NCI-H146 treated with DMSO at 0.1 percent for 48 hours (cell line): ENCODE measurements around the gene PPARD.
"Not testable (repeated sequence)": the region's sequence is repeated elsewhere in the genome, so short reads cannot be mapped to it uniquely, and the experiment has no call there.

Experiments
- DNase-seq: peaks from one replicate; lab custom pipeline; 2025; ENCODE audit not compliant: unreplicated experiment; lab: John Stamatoyannopoulos, UW

PPARD gene

GRCh38 chr6:35312076-35312800 is 30.1 kb upstream of the PPARD start:
- DNase-seq: no peak

- DNase-seq: no peak
Measured at GRCh38 chr6:35312807-35313206, 29.6 kb upstream of the PPARD start.

- DNase-seq: no peak
Measured at GRCh38 chr6:35317483-35318195, 24.7 kb upstream of the PPARD start.

- DNase-seq: peak; percentile 77
Measured at GRCh38 chr6:35318196-35319171, 23.9 kb upstream of the PPARD start.

- no peak for DNase-seq
Measured at GRCh38 chr6:35319346-35320030, 22.9 kb upstream of the PPARD start.

- DNase-seq: no peak
Measured at GRCh38 chr6:35320031-35320410, 22.3 kb upstream of the PPARD start.

- no peak for DNase-seq
Measured at GRCh38 chr6:35321091-35321490, 21.3 kb upstream of the PPARD start.

GRCh38 chr6:35327349-35328027 is 14.9 kb upstream of the PPARD start:
- peak; percentile 19 for DNase-seq

GRCh38 chr6:35328108-35328723 is 14.1 kb upstream of the PPARD start:
- no peak for DNase-seq

- not testable (repeated sequence) for DNase-seq
Measured at GRCh38 chr6:35328965-35329364, 13.4 kb upstream of the PPARD start.

GRCh38 chr6:35330541-35331119 is 11.7 kb upstream of the PPARD start:
- DNase-seq: no peak

GRCh38 chr6:35332074-35332887 is 10.1 kb upstream of the PPARD start:
- DNase-seq: not testable (repeated sequence)

- no peak for DNase-seq
Measured at GRCh38 chr6:35341557-35341956, 801 bp upstream of the PPARD start.

- DNase-seq: no peak
Measured at GRCh38 chr6:35343092-35343834, 905 bp downstream of the PPARD start.

GRCh38 chr6:35343835-35344550 is 1.6 kb downstream of the PPARD start:
- no peak for DNase-seq

GRCh38 chr6:35351422-35351821 is 9.1 kb downstream of the PPARD start:
- DNase-seq: no peak

GRCh38 chr6:35352735-35353134 is 10.4 kb downstream of the PPARD start:
- DNase-seq: no peak
